Activated CD4-positive, alpha-beta T cell treated with anti-CD3 and anti-CD28 coated beads, Interleukin-2, amount 10 ng/mL, durations not matched to agents 24 days and 14 days (primary cell): ENCODE measurements around the gene THAP8. TPM values are rescaled to one million over a fixed set of nuclear protein-coding genes. Genes with fewer than 3 reads are reported as not detected.

Experiments
- DNase-seq: peaks from one replicate; pipeline ENCODE4 v3.0.0; 2022
- H3K27ac Mint-ChIP-seq: one replicate; pipeline ENCODE4 v1.8.0; 2022; ENCODE audit warnings: mild to moderate bottlenecking, mixed read lengths
- H3K27me3 Mint-ChIP-seq: one replicate; pipeline ENCODE4 v1.8.0; 2022; ENCODE audit warnings: mixed read lengths
- H3K36me3 Mint-ChIP-seq: one replicate; pipeline ENCODE4 v1.8.0; 2022; ENCODE audit warnings: low read depth, mild to moderate bottlenecking, mixed read lengths
- H3K4me1 Mint-ChIP-seq: one replicate; pipeline ENCODE4 v1.8.0; 2021; ENCODE audit warnings: mixed read lengths
- H3K4me3 Mint-ChIP-seq: one replicate; pipeline ENCODE4 v1.8.0; 2022; ENCODE audit warnings: mild to moderate bottlenecking, moderate library complexity, mixed read lengths
- H3K9me3 Mint-ChIP-seq: one replicate; pipeline ENCODE4 v1.8.0; 2021; ENCODE audit warnings: mixed read lengths
- intact Hi-C: fragments of 100-400 bp; cut with micrococcal nuclease; formaldehyde crosslinking; loops from one replicate; pipeline ENCODE4 v1.15.1; 2023
- total RNA-seq: library from RNA; stranded (reverse); gene quantifications from 2 replicates; pipeline ENCODE4 v1.2.3, GENCODE V29; 2022

Gene THAP8
- 1.5 and 2.0 TPM in 2 replicates for total RNA-seq

- H3K27ac Mint-ChIP-seq: peak within 1 kb of the TSS; percentile 98
- no peaks in the 10 kb centered on the region for H3K27me3 Mint-ChIP-seq
- peaks cover 11% of the 10 kb centered on the region for H3K36me3 Mint-ChIP-seq
- peak within 1 kb of the TSS; percentile 96 for H3K4me3 Mint-ChIP-seq
- intact Hi-C loops: loop anchor here (1.0 to 5.0 kb wide), 7 partner anchors 40 to 406 kb away; partner anchors contain the start of genes ALKBH6, COX6B1, LIN37 and PSENEN
- H3K9me3 Mint-ChIP-seq: no peaks in the 10 kb centered on the region
- H3K4me1 Mint-ChIP-seq: peaks cover 35% of the 10 kb centered on the region
- peak; percentile 100 for DNase-seq
Observed at GRCh38 chr19:36054119-36054732, at the start of gene THAP8. Gene THAP8, minus strand, starts transcription at chr19:36054285. Its CDS starts 68 bp downstream, at chr19:36054217.

GRCh38 chr19:36103040-36103626 lies 49.0 kb upstream of the THAP8 start:
- Mint-ChIP-seq H3K4me3 (no peak overlapping the region), H3K27me3 (no peaks in the 10 kb centered on the region), H3K4me1 (no peaks in the 10 kb centered on the region), H3K9me3 (no peaks in the 10 kb centered on the region), H3K27ac (no peak overlapping the region), H3K36me3 (peaks cover 32% of the 10 kb centered on the region)
- intact Hi-C loops: no loop called here
- no peak for DNase-seq

GRCh38 chr19:36101550-36102327 lies 47.7 kb upstream of the THAP8 start:
- no peak overlapping the region for H3K4me3 Mint-ChIP-seq
- H3K27ac Mint-ChIP-seq: no peak overlapping the region

GRCh38 chr19:36100476-36100875 lies 46.4 kb upstream of the THAP8 start:
- no peaks in the 10 kb centered on the region for H3K27me3 Mint-ChIP-seq
- H3K36me3 Mint-ChIP-seq: peaks cover 30% of the 10 kb centered on the region
- H3K27ac Mint-ChIP-seq: no peak overlapping the region
- H3K4me1 Mint-ChIP-seq: no peaks in the 10 kb centered on the region
- intact Hi-C loops: no loop called here
- no peaks in the 10 kb centered on the region for H3K9me3 Mint-ChIP-seq
- H3K4me3 Mint-ChIP-seq: no peak overlapping the region
- DNase-seq: no peak

More at GRCh38 chr19:36101550-36102327, 47.7 kb upstream of the THAP8 start:
- Mint-ChIP-seq H3K36me3 (peaks cover 34% of the 10 kb centered on the region), H3K4me1 (no peaks in the 10 kb centered on the region), H3K9me3 (no peaks in the 10 kb centered on the region), H3K27me3 (no peaks in the 10 kb centered on the region)
- intact Hi-C loops: no loop called here
- no peak for DNase-seq

- no peaks in the 10 kb centered on the region for H3K4me1 Mint-ChIP-seq
- H3K4me3 Mint-ChIP-seq: no peak overlapping the region
- no peak for DNase-seq
- no peaks in the 10 kb centered on the region for H3K27me3 Mint-ChIP-seq
- no peak overlapping the region for H3K27ac Mint-ChIP-seq
- no peaks in the 10 kb centered on the region for H3K9me3 Mint-ChIP-seq
- intact Hi-C loops: no loop called here
- peaks cover 33% of the 10 kb centered on the region for H3K36me3 Mint-ChIP-seq
Observed at GRCh38 chr19:36099166-36099785, 45.2 kb upstream of the THAP8 start.

- intact Hi-C loops: no loop called here
- Mint-ChIP-seq H3K4me3 (no peak overlapping the region), H3K36me3 (peaks cover 36% of the 10 kb centered on the region)
Observed at GRCh38 chr19:36097036-36097435, 43.0 kb upstream of the THAP8 start.

GRCh38 chr19:36093687-36094086 lies 39.6 kb upstream of the THAP8 start:
- intact Hi-C loops: no loop called here
- no peak for DNase-seq
- Mint-ChIP-seq H3K36me3 (peaks cover 44% of the 10 kb centered on the region), H3K4me1 (peaks cover 13% of the 10 kb centered on the region), H3K27ac (peak overlapping the region; percentile 68), H3K27me3 (no peaks in the 10 kb centered on the region), H3K4me3 (no peak overlapping the region), H3K9me3 (no peaks in the 10 kb centered on the region)

More at GRCh38 chr19:36097036-36097435, 43.0 kb upstream of the THAP8 start:
- DNase-seq: no peak
- no peak overlapping the region for H3K27ac Mint-ChIP-seq
- H3K27me3 Mint-ChIP-seq: no peaks in the 10 kb centered on the region
- H3K9me3 Mint-ChIP-seq: no peaks in the 10 kb centered on the region
- H3K4me1 Mint-ChIP-seq: peaks cover 13% of the 10 kb centered on the region

GRCh38 chr19:36093146-36093662 lies 39.1 kb upstream of the THAP8 start:
- peaks cover 42% of the 10 kb centered on the region for H3K36me3 Mint-ChIP-seq
- peak overlapping the region; percentile 68 for H3K27ac Mint-ChIP-seq
- no peak for DNase-seq

GRCh38 chr19:36092566-36092965 lies 38.5 kb upstream of the THAP8 start:
- H3K4me1 Mint-ChIP-seq: peaks cover 13% of the 10 kb centered on the region
- H3K4me3 Mint-ChIP-seq: no peak overlapping the region
- no peaks in the 10 kb centered on the region for H3K27me3 Mint-ChIP-seq
- peaks cover 45% of the 10 kb centered on the region for H3K36me3 Mint-ChIP-seq
- no peak for DNase-seq
- H3K9me3 Mint-ChIP-seq: no peaks in the 10 kb centered on the region
- intact Hi-C loops: no loop called here
- H3K27ac Mint-ChIP-seq: peak overlapping the region; percentile 68

More at GRCh38 chr19:36093146-36093662, 39.1 kb upstream of the THAP8 start:
- Mint-ChIP-seq H3K9me3 (no peaks in the 10 kb centered on the region), H3K4me1 (peaks cover 13% of the 10 kb centered on the region), H3K4me3 (no peak overlapping the region), H3K27me3 (no peaks in the 10 kb centered on the region)
- intact Hi-C loops: no loop called here

- DNase-seq: no peak
- Mint-ChIP-seq H3K36me3 (peaks cover 40% of the 10 kb centered on the region), H3K27ac (no peak overlapping the region), H3K4me3 (no peak overlapping the region), H3K4me1 (peaks cover 13% of the 10 kb centered on the region), H3K27me3 (no peaks in the 10 kb centered on the region), H3K9me3 (no peaks in the 10 kb centered on the region)
- intact Hi-C loops: no loop called here
Observed at GRCh38 chr19:36090910-36091695, 37.0 kb upstream of the THAP8 start.

GRCh38 chr19:36089847-36090246 lies 35.8 kb upstream of the THAP8 start:
- H3K27me3 Mint-ChIP-seq: no peaks in the 10 kb centered on the region
- peaks cover 47% of the 10 kb centered on the region for H3K36me3 Mint-ChIP-seq
- H3K27ac Mint-ChIP-seq: no peak overlapping the region
- no peaks in the 10 kb centered on the region for H3K9me3 Mint-ChIP-seq
- H3K4me1 Mint-ChIP-seq: peaks cover 13% of the 10 kb centered on the region
- intact Hi-C loops: no loop called here
- no peak for DNase-seq
- H3K4me3 Mint-ChIP-seq: no peak overlapping the region

GRCh38 chr19:36086326-36086725 lies 32.2 kb upstream of the THAP8 start:
- no peaks in the 10 kb centered on the region for H3K4me1 Mint-ChIP-seq
- intact Hi-C loops: no loop called here
- no peaks in the 10 kb centered on the region for H3K27me3 Mint-ChIP-seq
- DNase-seq: no peak
- no peak overlapping the region for H3K4me3 Mint-ChIP-seq
- no peaks in the 10 kb centered on the region for H3K9me3 Mint-ChIP-seq
- no peak overlapping the region for H3K27ac Mint-ChIP-seq
- peaks cover 49% of the 10 kb centered on the region for H3K36me3 Mint-ChIP-seq
